T47D (cell line): Measurements from ENCODE around the gene ZNF521.

Experiments
- DNase-seq, 2 experiments: peaks; one replicate each; pipeline versions ENCODE4 v3.0.0 to v3.0.0-alpha.2; 2011 to 2012; ENCODE audit warnings: low read depth in 1 of 2, low spot score in 1 of 2
- JUND ChIP-seq: IDR thresholded peaks from 2 replicates; pipeline ENCODE4 v1.6.1; 2012; ENCODE audit warnings: low read depth
- in situ Hi-C: cut with HindIII; loops from 2 replicates; pipeline ENCODE4 v1.10.0; 2016; ENCODE audit warnings: low sequenced_read_pairs, low pct_unique_long_range_greater_than_20kb

ZNF521 gene

DNA sequence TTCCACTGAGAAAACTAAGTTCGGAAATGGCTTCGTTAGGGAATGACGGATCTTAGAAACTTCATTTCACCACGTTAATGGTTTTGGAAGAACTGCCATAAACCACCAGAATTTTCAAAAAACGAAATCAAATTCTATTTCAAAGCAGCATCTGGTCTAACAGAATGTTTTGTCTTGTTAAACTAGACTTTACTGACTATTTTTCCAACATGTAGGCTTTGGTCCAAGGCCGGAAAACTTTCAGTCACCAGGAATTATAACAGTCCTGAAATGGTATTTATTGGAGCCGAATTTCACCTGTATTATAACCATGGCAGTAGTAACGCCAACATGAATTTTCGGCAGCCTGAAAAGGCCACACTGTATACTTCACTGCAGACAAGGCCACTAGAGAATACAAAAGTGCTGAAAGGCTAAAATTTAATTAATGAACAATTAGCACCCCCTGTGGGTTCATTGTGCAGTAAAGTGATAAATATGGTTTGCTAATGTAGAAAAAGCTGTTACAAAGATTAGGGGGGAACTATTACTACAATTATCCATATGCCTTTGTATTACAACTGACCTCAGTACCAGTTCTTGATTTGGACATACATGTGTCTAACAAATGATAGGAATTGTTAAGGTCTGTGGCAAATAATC lies 116.4 kb downstream of the ZNF521 start:
- TF ChIP-seq JUND: no peak
- DNase-seq: no peak
- in situ Hi-C loops: no loop called here

DNA sequence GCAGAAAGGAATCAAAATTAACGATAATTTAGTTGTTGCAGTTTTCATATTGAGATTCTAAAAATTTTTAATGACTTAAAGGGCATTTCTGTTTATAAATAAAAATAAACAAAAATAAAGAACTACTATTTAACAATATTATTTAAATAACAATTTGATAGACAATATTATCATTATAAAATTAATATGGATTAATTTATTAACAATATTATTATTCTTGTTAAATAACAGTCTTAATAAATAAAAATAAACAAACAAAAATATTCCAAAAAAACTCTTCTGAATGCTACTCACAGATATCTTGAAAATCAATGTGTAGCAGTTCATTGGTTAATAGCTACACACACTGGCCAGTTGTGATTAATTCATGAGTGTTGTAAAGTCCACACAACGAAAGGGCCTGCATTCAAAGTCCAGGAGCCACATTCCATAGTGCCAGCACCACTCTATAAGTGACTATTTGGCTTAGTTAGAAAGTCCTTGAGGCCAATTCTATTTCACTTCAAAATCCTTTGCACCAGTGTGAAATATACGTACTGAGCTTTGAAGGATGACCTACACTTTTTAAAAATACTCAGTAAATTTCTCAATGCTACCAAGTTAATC lies 117.1 kb downstream of the ZNF521 start:
- in situ Hi-C loops: no loop called here
- no peak for DNase-seq
- TF ChIP-seq JUND: no peak

DNA sequence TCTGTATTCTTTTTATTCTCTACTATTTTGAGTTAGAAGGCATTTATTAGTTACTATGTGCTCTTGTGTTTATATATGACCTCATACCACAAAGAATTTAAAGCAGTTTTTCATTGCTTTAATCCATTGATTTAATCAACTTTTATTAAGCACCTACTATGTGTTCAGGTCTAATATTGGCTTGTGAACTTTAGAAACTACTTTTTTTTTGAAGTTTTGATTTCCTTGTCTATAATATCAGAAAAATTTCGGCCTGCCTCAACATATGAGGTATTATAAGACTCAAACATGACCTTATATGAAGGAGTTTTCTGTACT lies 117.7 kb downstream of the ZNF521 start:
- DNase-seq: no peak
- in situ Hi-C loops: no loop called here
- TF ChIP-seq JUND: no peak

DNA sequence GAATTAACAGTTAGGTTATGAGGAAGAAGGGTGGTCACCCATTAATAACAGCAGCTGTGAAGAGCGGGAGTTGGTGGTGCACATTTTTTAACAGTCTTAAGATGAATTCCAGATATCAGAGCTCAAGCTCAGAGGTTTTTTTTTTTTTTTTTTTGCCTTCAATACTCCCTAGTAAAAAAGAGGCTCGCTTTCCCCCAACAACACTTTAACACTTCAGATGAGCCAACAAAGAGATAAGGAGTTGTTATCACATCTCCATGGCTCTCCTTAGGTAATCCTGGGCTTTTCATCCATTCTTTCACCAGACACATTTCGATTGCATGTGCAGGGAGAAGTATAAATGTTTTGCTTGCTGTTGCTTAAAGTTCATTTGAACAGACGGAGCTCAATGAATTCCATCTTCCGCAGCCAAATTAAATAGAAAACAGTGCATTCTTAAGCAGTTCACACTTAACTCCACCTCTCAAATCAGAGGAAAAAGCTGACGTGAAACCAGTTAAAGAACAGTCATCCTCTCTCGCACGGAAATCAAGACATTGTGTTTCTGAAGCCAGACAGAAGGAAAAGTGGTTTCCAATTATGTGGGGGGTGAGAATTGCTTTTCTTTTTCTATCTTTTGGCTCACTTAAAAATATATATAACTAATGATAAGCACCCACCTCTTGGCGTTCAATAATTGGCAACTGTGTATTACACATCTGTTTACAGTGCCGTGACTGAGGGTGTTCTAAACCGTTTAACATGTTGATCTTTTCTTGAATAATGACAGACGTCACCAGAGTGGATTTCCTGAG lies 118.2 kb downstream of the ZNF521 start:
- in situ Hi-C loops: no loop called here
- no peak for DNase-seq
- no peak for TF ChIP-seq JUND

DNA sequence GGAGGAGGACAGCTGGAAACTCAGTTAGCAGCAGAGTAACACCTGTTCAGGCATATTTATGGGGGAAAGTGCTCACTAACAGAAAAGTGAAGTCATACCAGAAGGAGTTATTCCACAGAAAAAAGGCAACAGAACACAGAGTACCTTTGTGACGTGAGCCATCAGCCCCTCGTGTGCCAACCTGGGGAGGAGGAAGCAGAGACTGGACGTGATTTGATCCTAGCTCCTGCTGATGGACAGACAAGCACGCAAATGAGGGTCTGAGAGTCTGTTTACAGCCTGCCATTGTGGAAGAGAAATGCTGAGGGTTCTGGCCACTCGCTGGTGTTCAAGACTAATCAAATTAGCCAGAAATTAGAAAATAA lies 120.7 kb downstream of the ZNF521 start:
- in situ Hi-C loops: no loop called here
- no peak for TF ChIP-seq JUND
- no peak for DNase-seq

DNA sequence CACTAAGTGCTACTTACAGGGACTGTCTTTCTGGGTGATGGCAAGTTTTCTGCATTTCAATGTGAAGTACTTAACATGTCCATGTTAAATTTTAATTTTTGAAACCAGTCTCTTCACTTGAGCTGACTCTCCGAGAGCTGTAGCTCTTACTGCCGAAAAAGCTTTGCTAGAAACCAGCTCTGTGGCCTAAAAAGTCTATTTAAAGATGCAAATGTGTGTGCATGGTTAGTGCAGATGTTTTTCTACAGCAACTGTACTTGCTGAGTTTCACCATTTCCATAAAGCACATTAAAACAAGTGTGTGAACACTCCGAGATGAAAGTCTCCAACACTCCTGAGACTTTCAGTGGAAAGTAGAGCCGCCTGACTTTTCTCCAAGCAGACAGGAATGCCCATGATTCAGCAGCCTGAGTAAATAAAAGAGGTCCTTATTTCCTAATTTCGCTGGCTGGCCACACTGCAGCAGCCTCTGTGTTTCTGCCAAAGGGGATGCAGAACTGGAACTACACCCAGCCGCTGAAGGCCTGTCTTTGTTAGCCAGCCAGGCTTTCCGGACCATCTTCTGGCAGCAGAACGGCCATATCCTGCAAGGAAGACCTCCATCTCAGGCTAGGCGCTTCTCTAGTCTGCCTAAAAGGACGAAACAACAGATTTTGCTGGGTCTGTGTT lies 121.2 kb downstream of the ZNF521 start:
- no peak for TF ChIP-seq JUND
- in situ Hi-C loops: no loop called here
- peak in 1 of 2 experiments; percentile 9 for DNase-seq

DNA sequence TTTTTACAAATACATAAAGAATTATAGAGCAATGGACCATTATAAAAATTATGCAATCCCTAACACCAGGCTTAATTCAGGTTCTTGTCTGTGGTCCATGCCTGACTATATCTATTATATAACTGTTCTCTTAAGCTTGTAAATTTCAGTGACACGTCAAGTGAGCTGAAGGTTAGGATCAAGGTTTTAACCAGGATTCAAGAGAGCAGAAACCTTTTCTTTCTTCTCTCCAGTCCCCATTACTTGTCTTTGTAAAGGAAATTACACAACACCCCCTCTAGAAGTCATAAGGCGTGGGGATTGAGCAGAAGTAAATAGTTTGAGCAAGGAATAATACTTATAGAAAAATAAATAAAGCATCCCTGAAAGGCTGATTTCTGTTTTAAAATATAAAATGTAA lies 122.0 kb downstream of the ZNF521 start:
- no peak for DNase-seq
- TF ChIP-seq JUND: no peak
- in situ Hi-C loops: no loop called here

DNA sequence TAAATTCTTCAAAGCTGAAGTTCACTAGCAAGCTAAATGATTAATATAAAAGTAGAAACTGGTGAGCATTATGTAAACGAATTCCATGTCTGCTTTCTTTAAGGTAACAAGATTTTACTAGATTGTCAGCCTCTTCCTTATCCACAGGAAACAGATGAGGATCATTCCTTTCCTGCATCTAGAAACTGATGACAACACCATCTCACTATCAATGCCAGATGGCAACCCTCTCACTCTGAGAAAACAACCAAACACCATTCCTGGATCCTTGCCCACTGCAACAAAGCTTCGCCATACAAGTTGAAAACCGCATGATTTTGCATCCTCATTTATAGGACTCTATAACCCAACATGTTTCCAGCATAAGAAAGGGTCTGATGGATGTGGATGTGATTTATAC lies 122.9 kb downstream of the ZNF521 start:
- no peak for DNase-seq
- no peak for TF ChIP-seq JUND
- in situ Hi-C loops: no loop called here

DNA sequence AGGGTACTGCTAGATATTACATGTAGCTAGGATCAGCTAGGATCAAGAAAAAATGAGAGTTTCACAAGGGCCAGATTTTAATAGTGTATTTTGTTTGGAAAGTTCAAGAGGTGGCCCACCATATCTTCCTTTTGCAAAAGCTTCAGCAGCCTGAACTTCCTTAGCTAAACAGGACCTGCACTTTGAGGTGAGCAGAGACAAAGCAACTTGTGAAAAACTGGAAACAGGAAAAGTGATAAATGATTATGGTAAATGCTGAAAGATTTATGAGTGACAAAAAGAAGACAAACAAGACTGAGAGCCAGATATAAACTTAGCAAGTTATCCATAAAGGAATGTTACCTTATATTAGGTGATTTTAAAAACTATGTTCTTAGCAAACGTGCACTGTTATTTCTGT lies 123.6 kb downstream of the ZNF521 start:
- no peak for DNase-seq
- no peak for TF ChIP-seq JUND
- in situ Hi-C loops: no loop called here

DNA sequence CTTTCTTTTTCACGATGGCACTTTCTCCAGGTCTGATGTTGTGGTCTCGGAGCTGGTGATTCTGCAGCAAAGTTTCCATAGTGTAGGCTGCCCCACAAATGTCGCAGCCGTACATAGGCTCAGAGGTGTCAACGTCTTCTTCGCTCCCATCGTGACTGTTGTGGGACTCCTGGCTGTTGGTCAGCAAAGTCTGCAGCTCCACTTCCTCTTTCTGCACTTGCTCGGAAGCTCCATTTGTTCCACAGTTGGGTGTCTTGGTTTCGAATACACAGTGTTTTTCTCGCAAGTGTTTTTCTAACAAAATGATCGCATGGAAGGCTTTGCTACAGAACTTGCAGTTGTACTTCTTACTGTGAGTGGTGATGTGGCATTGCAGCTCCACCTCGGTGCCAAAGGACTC lies 126.8 kb downstream of the ZNF521 start:
- no peak for TF ChIP-seq JUND
- no peak for DNase-seq
- in situ Hi-C loops: no loop called here

DNA sequence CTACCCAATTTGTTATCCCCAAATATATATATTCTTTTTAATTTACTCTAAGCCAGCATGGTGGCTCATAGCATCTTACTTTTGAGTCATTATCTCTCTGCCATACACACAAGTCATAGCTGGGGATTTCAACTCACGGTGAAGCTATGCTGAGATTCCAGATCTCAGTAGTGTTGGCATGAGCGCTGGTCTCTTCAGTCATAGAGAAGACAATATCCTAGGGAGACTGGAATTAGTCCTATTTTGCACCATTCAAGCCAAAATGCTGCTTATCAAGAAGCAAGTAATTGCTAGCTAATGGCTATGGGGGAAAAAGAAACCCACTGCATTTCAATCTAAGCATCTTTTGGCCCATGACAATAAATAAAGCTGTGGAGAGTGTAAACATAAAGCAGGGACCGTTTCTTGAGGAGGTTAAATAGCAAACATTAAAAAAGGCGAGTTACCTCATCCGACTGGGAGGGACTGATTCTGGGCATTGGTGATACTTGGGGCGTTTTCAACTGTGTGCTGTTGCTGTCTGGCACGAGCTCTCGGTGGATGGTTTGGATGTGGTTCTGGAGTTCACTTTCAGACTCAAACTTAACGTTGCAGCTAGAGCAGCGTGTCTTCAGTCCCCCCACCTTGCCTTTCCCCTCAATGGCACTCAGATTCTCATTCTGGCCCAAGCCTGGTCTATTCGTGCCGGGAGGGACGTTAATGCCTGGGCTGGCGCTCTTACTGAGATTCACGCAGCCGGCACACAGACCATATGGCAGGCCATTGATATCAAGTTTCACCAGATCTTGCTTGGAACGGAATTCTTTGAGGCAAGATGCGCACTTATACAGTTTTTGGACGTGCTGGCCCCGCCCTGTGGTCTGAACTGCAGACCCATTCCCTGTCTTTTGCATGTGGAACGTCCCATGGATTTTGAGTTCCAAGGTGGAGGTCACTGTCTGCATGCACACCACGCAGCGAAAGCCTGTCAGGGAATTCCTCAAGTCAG lies 127.8 kb downstream of the ZNF521 start:
- in situ Hi-C loops: no loop called here
- no peak for DNase-seq
- no peak for TF ChIP-seq JUND

DNA sequence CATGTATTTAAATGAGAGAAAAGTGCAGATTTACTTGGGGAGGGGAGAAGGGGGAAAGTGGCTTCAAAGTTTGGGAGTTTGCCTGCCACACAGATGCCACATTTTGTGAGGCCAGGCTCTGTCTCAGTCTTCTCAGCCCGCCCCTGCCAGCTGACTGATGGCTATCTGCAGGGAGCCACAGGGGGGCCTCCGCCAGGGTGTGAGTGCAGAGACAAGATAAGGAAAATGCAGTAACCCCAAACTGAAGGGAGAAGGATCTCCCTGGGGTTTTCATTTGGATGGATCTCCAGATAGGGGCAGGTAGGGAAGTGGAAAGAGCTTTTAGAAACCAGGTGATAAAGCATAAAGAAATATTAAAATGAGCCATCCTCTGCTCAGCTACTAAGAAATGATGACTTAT lies 128.8 kb downstream of the ZNF521 start:
- DNase-seq: no peak
- in situ Hi-C loops: no loop called here
- TF ChIP-seq JUND: no peak

DNA sequence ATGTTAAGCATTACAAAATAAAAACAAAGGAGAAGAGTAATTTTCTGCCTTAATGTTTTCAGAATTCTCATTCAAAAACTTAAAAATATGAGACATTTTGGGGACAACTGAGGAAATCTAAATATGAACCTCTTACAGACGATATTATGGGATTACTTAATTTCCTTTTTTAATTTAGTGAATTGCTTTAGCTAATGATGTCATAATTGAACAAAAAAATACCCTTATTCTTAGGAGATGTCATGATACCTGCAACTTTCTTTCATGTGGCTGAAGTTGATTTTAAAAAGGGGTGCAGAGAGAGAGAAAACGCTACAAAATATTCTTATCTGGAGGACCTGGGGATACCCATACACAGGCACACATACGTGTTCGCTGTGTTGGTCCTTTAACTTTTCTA lies 129.3 kb downstream of the ZNF521 start:
- in situ Hi-C loops: no loop called here
- DNase-seq: no peak
- TF ChIP-seq JUND: no peak
